HepG2 (cell line): ENCODE data around the gene SLC25A38. TPM values are rescaled to one million over a fixed set of nuclear protein-coding genes. Genes with fewer than 3 reads are reported as not detected.
A peak's percentile ranks its signal among the peaks of the same experiment; 100 is the strongest.

Source experiments
- CBFB ChIP-seq: sonication (generic); formaldehyde crosslinking; IDR thresholded peaks from 2 replicates; pipeline ENCODE4 v1.4.0; 2020; ENCODE audit warnings: missing genetic modification reagents
- MTF1 ChIP-seq: sonication (generic); formaldehyde crosslinking; IDR thresholded peaks from 2 replicates; pipeline ENCODE4 v1.5.0; 2020; ENCODE audit warnings: missing genetic modification reagents
- MZF1 ChIP-seq: sonication (generic); formaldehyde crosslinking; IDR thresholded peaks from 2 replicates; pipeline ENCODE4 v1.8.1; 2023; ENCODE audit warnings: mild to moderate bottlenecking, missing genetic modification reagents, borderline replicate concordance
- NCOA5 ChIP-seq: sonication (generic); formaldehyde crosslinking; IDR thresholded peaks from 2 replicates; pipeline ENCODE4 v1.4.0; 2020; ENCODE audit warnings: missing genetic modification reagents
- NR2F1 ChIP-seq, 2 experiments: fragments of 450-650 bp in 1 of 2; formaldehyde crosslinking in 1 of 2; IDR thresholded peaks; 2 replicates each; pipeline versions ENCODE4 v1.5.0 to v1.6.1; 2016 to 2020; ENCODE audit warnings: mild to moderate bottlenecking in 1 of 2, missing compliant biosample characterization in 1 of 2, missing genetic modification reagents in 1 of 2, moderate library complexity in 1 of 2
- NRL ChIP-seq: sonication (generic); formaldehyde crosslinking; IDR thresholded peaks from 2 replicates; pipeline ENCODE4 v1.5.0; 2020; ENCODE audit warnings: missing genetic modification reagents, mild to moderate bottlenecking, moderate library complexity, borderline replicate concordance
- SIN3A ChIP-seq: IDR thresholded peaks from 2 replicates; pipeline ENCODE4 v1.6.1; 2011; ENCODE audit warnings: low read depth, mild to moderate bottlenecking, control low read depth, low read length, borderline replicate concordance
- SKI ChIP-seq: fragments of 450-650 bp; IDR thresholded peaks from one replicate; pipeline ENCODE4 v1.6.1; 2018; ENCODE audit warnings: mild to moderate bottlenecking; ENCODE audit not compliant: partially characterized antibody
- SMARCE1 ChIP-seq: fragments of 450-650 bp; IDR thresholded peaks from 2 replicates; pipeline ENCODE4 v1.6.1; 2017; ENCODE audit warnings: borderline replicate concordance
- THAP11 ChIP-seq: IDR thresholded peaks from 2 replicates; pipeline ENCODE4 v1.6.1; 2016; ENCODE audit warnings: missing biosample characterization, missing genetic modification reagents
- YEATS2 ChIP-seq: sonication (generic); formaldehyde crosslinking; IDR thresholded peaks from 2 replicates; pipeline ENCODE4 v1.4.0; 2020; ENCODE audit warnings: missing genetic modification reagents, borderline replicate concordance
- ZNF143 ChIP-seq: sonication (generic); formaldehyde crosslinking; IDR thresholded peaks from 2 replicates; pipeline ENCODE4 v1.4.0; 2020; ENCODE audit warnings: missing genetic modification reagents
- ZNF577 ChIP-seq: sonication (generic); formaldehyde crosslinking; IDR thresholded peaks from 2 replicates; pipeline ENCODE4 v1.4.0; 2020; ENCODE audit warnings: mild to moderate bottlenecking, low read depth, missing genetic modification reagents, borderline replicate concordance
- ZNF768 ChIP-seq: sonication (generic); formaldehyde crosslinking; IDR thresholded peaks from 2 replicates; pipeline ENCODE4 v1.4.0; 2020; ENCODE audit warnings: missing genetic modification reagents
- ZZZ3 ChIP-seq: sonication (generic); formaldehyde crosslinking; IDR thresholded peaks from 2 replicates; pipeline ENCODE4 v1.4.0; 2020; ENCODE audit warnings: missing genetic modification reagents, mild to moderate bottlenecking, borderline replicate concordance
- polyA plus RNA-seq, 8 experiments: library from polyadenylated mRNA; depleted of rRNA in 3 of 8; stranded (reverse) in 7 of 8; unstranded in 1 of 8; fragments of >200 nt; fragmentation: Illumina TruSeq in 4 of 8; extraction: Trizol in 4 of 8; gene quantifications; 2 replicates each; pipeline versions ENCODE4 v1.2.1 to v1.2.3, GENCODE V29; 2011 to 2016; ENCODE audit warnings: low read depth in 4 of 8, missing spikeins in 1 of 8, mixed read lengths in 1 of 8; ENCODE audit not compliant: insufficient read depth in 1 of 8
- total RNA-seq, 5 experiments: library from RNA; depleted of rRNA; stranded (reverse); fragments of >200 nt; fragmentation: Illumina TruSeq; extraction: Trizol; gene quantifications; 2 replicates each; pipeline ENCODE4 v1.2.3, GENCODE V29; 2016; ENCODE audit warnings: low read depth in 1 of 5
- TF ChIP-seq, protein P1 (sequence below): sonication (generic); formaldehyde crosslinking; IDR thresholded peaks from 2 replicates; pipeline ENCODE4 v1.4.0; 2020; ENCODE audit warnings: missing genetic modification reagents, borderline replicate concordance
- TF ChIP-seq, protein P2 (sequence below): sonication (generic); formaldehyde crosslinking; conservative IDR thresholded peaks from 2 replicates; pipeline ENCODE4 v1.4.0; 2020; ENCODE audit warnings: mild to moderate bottlenecking, missing genetic modification reagents, moderate library complexity
- TF ChIP-seq, protein P3 (sequence below): sonication (generic); formaldehyde crosslinking; IDR thresholded peaks from 2 replicates; pipeline ENCODE4 v1.5.0; 2020; ENCODE audit warnings: mild to moderate bottlenecking, missing genetic modification reagents

The SLC25A38 gene
- total and polyA plus RNA-seq, 2 of the 13 experiments (the other 11 are each of a cell fraction or from before 2014, with no cell fraction given) = 32.5 to 35.4 TPM

DNA sequence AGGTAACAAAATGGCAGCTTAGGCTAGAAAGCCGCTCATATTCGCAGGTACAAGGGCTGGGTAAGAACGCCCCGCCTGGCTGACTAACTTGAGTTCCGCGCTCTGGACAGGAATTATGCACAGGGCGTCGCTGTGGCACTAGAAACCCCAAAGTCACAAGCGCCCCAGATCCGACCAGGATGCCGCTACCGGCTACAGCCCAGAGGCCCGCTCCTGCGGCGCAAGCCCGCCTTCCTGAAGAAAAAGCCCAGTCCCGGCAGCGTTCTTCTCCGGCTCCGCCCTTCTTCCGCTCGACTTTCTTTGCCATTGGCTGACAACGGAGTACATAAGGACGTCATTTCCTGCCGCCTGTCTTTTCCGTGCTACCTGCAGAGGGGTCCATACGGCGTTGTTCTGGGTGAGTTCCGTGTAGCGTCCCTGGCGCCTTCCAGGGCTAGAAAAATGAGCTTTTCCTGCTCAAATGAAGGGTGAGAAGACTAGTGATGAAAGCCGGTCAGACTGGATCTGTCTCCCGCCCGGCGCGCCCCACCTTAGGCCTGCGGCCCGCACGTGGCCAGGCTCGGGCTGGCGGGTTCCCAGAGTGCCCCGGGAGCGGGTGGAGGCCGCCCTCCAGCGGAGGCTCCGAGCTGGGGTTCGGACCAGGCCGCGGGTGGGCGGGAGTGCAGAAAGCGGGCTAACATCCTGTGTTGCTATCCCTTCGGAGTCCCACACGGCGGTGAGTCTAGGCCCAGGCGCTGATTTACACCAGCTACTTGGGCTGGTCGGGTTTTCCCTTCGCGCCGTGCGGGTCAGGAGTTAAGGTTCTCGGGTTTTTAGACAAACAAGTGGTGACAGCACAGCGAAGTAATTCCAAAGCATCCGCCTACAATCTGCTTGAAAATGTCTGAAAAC lies 23.4 kb downstream of the SLC25A38 start, which contains the start of gene RPSA (continued):
- TF ChIP-seq, protein P1, sequence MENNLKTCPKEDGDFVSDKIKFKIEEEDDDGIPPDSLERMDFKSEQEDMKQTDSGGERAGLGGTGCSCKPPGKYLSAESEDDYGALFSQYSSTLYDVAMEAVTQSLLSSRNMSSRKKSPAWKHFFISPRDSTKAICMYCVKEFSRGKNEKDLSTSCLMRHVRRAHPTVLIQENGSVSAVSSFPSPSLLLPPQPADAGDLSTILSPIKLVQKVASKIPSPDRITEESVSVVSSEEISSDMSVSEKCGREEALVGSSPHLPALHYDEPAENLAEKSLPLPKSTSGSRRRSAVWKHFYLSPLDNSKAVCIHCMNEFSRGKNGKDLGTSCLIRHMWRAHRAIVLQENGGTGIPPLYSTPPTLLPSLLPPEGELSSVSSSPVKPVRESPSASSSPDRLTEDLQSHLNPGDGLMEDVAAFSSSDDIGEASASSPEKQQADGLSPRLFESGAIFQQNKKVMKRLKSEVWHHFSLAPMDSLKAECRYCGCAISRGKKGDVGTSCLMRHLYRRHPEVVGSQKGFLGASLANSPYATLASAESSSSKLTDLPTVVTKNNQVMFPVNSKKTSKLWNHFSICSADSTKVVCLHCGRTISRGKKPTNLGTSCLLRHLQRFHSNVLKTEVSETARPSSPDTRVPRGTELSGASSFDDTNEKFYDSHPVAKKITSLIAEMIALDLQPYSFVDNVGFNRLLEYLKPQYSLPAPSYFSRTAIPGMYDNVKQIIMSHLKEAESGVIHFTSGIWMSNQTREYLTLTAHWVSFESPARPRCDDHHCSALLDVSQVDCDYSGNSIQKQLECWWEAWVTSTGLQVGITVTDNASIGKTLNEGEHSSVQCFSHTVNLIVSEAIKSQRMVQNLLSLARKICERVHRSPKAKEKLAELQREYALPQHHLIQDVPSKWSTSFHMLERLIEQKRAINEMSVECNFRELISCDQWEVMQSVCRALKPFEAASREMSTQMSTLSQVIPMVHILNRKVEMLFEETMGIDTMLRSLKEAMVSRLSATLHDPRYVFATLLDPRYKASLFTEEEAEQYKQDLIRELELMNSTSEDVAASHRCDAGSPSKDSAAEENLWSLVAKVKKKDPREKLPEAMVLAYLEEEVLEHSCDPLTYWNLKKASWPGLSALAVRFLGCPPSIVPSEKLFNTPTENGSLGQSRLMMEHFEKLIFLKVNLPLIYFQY = peak; percentile 64; the same call in 1 of the 2 replicates
- 0 out of 2 replicates have a peak, but pooled peaks have one; percentile 25 for TF ChIP-seq SIN3A
- TF ChIP-seq, protein P2, sequence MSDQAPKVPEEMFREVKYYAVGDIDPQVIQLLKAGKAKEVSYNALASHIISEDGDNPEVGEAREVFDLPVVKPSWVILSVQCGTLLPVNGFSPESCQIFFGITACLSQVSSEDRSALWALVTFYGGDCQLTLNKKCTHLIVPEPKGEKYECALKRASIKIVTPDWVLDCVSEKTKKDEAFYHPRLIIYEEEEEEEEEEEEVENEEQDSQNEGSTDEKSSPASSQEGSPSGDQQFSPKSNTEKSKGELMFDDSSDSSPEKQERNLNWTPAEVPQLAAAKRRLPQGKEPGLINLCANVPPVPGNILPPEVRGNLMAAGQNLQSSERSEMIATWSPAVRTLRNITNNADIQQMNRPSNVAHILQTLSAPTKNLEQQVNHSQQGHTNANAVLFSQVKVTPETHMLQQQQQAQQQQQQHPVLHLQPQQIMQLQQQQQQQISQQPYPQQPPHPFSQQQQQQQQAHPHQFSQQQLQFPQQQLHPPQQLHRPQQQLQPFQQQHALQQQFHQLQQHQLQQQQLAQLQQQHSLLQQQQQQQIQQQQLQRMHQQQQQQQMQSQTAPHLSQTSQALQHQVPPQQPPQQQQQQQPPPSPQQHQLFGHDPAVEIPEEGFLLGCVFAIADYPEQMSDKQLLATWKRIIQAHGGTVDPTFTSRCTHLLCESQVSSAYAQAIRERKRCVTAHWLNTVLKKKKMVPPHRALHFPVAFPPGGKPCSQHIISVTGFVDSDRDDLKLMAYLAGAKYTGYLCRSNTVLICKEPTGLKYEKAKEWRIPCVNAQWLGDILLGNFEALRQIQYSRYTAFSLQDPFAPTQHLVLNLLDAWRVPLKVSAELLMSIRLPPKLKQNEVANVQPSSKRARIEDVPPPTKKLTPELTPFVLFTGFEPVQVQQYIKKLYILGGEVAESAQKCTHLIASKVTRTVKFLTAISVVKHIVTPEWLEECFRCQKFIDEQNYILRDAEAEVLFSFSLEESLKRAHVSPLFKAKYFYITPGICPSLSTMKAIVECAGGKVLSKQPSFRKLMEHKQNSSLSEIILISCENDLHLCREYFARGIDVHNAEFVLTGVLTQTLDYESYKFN = peak; percentile 57
- TF ChIP-seq NR2F1 (CRISPR knock-in tag; IDR thresholded peaks at IDR 0.05) = no peak
- TF ChIP-seq NCOA5 (CRISPR knock-in tag) = no peak
- no peak for TF ChIP-seq SKI
- TF ChIP-seq THAP11 (CRISPR knock-in tag) = peak; percentile 89
- peak; percentile 75 for TF ChIP-seq CBFB (CRISPR knock-in tag)
- TF ChIP-seq ZNF768 (CRISPR knock-in tag) = peak; percentile 66
- no peak for TF ChIP-seq SMARCE1
- TF ChIP-seq, protein P3, sequence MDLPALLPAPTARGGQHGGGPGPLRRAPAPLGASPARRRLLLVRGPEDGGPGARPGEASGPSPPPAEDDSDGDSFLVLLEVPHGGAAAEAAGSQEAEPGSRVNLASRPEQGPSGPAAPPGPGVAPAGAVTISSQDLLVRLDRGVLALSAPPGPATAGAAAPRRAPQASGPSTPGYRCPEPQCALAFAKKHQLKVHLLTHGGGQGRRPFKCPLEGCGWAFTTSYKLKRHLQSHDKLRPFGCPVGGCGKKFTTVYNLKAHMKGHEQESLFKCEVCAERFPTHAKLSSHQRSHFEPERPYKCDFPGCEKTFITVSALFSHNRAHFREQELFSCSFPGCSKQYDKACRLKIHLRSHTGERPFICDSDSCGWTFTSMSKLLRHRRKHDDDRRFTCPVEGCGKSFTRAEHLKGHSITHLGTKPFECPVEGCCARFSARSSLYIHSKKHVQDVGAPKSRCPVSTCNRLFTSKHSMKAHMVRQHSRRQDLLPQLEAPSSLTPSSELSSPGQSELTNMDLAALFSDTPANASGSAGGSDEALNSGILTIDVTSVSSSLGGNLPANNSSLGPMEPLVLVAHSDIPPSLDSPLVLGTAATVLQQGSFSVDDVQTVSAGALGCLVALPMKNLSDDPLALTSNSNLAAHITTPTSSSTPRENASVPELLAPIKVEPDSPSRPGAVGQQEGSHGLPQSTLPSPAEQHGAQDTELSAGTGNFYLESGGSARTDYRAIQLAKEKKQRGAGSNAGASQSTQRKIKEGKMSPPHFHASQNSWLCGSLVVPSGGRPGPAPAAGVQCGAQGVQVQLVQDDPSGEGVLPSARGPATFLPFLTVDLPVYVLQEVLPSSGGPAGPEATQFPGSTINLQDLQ (CRISPR knock-in tag) = no peak; the same call in 1 of the 2 replicates
- no peak; the same call in 1 of the 2 replicates for TF ChIP-seq MZF1 (CRISPR knock-in tag)
- peak; percentile 97 for TF ChIP-seq NRL (CRISPR knock-in tag)
- peak; percentile 89 for TF ChIP-seq ZNF143 (CRISPR knock-in tag)
- peak; percentile 66; the same call in 1 of the 2 replicates for TF ChIP-seq MTF1
- peak; percentile 73; the same call in 1 of the 2 replicates for TF ChIP-seq ZNF577 (CRISPR knock-in tag)
- TF ChIP-seq YEATS2 = peak; percentile 99
- TF ChIP-seq ZZZ3 = peak; percentile 97
